Measurements from ENCODE around the gene DLG1. TPM values are rescaled to one million over a fixed set of nuclear protein-coding genes. Genes with fewer than 3 reads are reported as not detected.

DLG1 gene
- polyA plus RNA-seq, 1 donor from 2014 or later = 43.9 TPM

DNA sequence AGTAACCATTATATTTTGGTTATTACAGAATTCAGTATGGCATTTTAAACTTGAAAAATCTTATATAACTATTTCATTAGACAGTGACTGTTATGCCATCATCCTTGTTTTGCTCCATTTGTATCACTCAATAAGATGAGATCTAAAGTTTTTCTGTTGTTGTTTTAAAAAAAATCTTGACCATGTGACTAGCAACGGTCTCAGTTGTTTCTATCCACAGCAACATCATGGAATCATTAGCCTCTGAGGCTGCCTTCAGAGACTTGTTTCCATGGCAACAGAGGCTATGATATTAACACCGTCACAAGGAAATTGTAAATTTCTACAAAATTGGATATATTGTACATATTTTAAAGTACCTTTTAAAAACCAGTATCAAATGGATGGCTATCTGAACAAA is 129.8 kb downstream of the DLG1 start:
- Histone ChIP-seq H3K27me3 (ENCODE audit: insufficient read depth, low read depth, low read length) (no peaks in the 10 kb centered on the region), H3K27ac (ENCODE audit: low read length) (peak overlapping the region; percentile 85)
- TF ChIP-seq EZH2 (IDR thresholded peaks at IDR 0.05; ENCODE audit: borderline replicate concordance, insufficient read depth, low read length, poor library complexity, severe bottlenecking) = no peak
- TF ChIP-seq CTCF (IDR thresholded peaks at IDR 0.05; ENCODE audit: poor library complexity, severe bottlenecking) = no peak
- TF ChIP-seq RAD21 (conservative IDR thresholded peaks at IDR 0.05) = no peak
- no peak for TF ChIP-seq TAF1 (IDR thresholded peaks at IDR 0.05; ENCODE audit: low read depth)
- peak; percentile 94 for TF ChIP-seq EP300 (conservative IDR thresholded peaks at IDR 0.05; ENCODE audit: poor library complexity, severe bottlenecking)
- TF ChIP-seq REST (IDR thresholded peaks at IDR 0.05; ENCODE audit: borderline replicate concordance) = peak; percentile 23
- TF ChIP-seq MXI1 (conservative IDR thresholded peaks at IDR 0.05; ENCODE audit: poor library complexity, severe bottlenecking) = no peak
- TF ChIP-seq SMC3 (conservative IDR thresholded peaks at IDR 0.05; ENCODE audit: poor library complexity) = no peak
- peak; percentile 43 for TF ChIP-seq POLR2AphosphoS5 (IDR thresholded peaks at IDR 0.05)

GRCh38 chr3:197168063-197168462 is 130.3 kb downstream of the DLG1 start:
- peak overlapping the region; percentile 85 for H3K27ac ChIP-seq (ENCODE audit: low read length)
- H3K79me2 ChIP-seq (replicated peaks; ENCODE audit: insufficient read depth, low read length) = peaks cover 26% of the 10 kb centered on the region
- peak overlapping the region; percentile 40 for H3K9ac ChIP-seq (ENCODE audit: low read length)
- peak overlapping the region; percentile 65 for H3K4me2 ChIP-seq (ENCODE audit: low read length)
- H3K27me3 ChIP-seq (ENCODE audit: insufficient read depth, low read depth, low read length) = no peaks in the 10 kb centered on the region
- TF ChIP-seq TAF1 (IDR thresholded peaks at IDR 0.05; ENCODE audit: low read depth) (no peak), RAD21 (conservative IDR thresholded peaks at IDR 0.05) (no peak), MXI1 (conservative IDR thresholded peaks at IDR 0.05; ENCODE audit: poor library complexity, severe bottlenecking) (peak; percentile 26), CTCF (IDR thresholded peaks at IDR 0.05; ENCODE audit: poor library complexity, severe bottlenecking) (no peak), REST (IDR thresholded peaks at IDR 0.05; ENCODE audit: borderline replicate concordance) (no peak), EZH2 (IDR thresholded peaks at IDR 0.05; ENCODE audit: borderline replicate concordance, insufficient read depth, low read length, poor library complexity, severe bottlenecking) (no peak), POLR2AphosphoS5 (IDR thresholded peaks at IDR 0.05) (no peak), EP300 (conservative IDR thresholded peaks at IDR 0.05; ENCODE audit: poor library complexity, severe bottlenecking) (no peak), SMC3 (conservative IDR thresholded peaks at IDR 0.05; ENCODE audit: poor library complexity) (no peak)
- peak overlapping the region; percentile 21 for H3K4me3 ChIP-seq (ENCODE audit: low read length)
- H3K36me3 ChIP-seq (ENCODE audit: insufficient read depth, low read length) = no peaks in the 10 kb centered on the region
- H3K9me2 ChIP-seq (ENCODE audit: insufficient read depth, low read length) = no peaks in the 10 kb centered on the region
- H3F3A ChIP-seq (ENCODE audit: insufficient read depth, low read length, poor library complexity, severe bottlenecking) = no peaks in the 10 kb centered on the region
- no peaks in the 10 kb centered on the region for H3K9me3 ChIP-seq (ENCODE audit: low read length)
- H2AFZ ChIP-seq (ENCODE audit: low read depth, low read length) = no peak overlapping the region
- no peaks in the 10 kb centered on the region for H4K20me1 ChIP-seq (ENCODE audit: insufficient read depth)

More for the DNA sequence above, 129.8 kb downstream of the DLG1 start:
- Histone ChIP-seq H3K79me2 (replicated peaks; ENCODE audit: insufficient read depth, low read length) (peaks cover 29% of the 10 kb centered on the region), H3F3A (ENCODE audit: insufficient read depth, low read length, poor library complexity, severe bottlenecking) (no peaks in the 10 kb centered on the region), H3K9me3 (ENCODE audit: low read length) (no peaks in the 10 kb centered on the region), H4K20me1 (ENCODE audit: insufficient read depth) (no peaks in the 10 kb centered on the region), H3K4me3 (ENCODE audit: low read length) (peak overlapping the region; percentile 21), H3K9me2 (ENCODE audit: insufficient read depth, low read length) (no peaks in the 10 kb centered on the region), H3K4me2 (ENCODE audit: low read length) (peak overlapping the region; percentile 65), H3K36me3 (ENCODE audit: insufficient read depth, low read length) (no peaks in the 10 kb centered on the region), H3K9ac (ENCODE audit: low read length) (peak overlapping the region; percentile 53), H2AFZ (ENCODE audit: low read depth, low read length) (peak overlapping the region; percentile 29)

Data from neural cell (in vitro differentiated cells).